A549 (cell line): ENCODE data around the gene RUSC1.

Source experiments
- HOXA7 ChIP-seq: fragments of 250-450 bp; sonication (Bioruptor Pico); IDR thresholded peaks from 2 replicates; pipeline ENCODE4 v1.5.0; 2020; ENCODE audit warnings: mild to moderate bottlenecking, moderate library complexity
- JUN ChIP-seq, 2 experiments: fragments of >200 bp; sonication (Bioruptor Twin); formaldehyde crosslinking; IDR thresholded peaks; 2 replicates in 1 of 2; 3 replicates in 1 of 2; pipeline ENCODE4 v1.6.1; 2016 to 2017
- KDM1A ChIP-seq: fragments of 200-600 bp; sonication (generic); IDR thresholded peaks from 2 replicates; pipeline ENCODE4 v1.6.1; 2016; ENCODE audit warnings: low read depth, mild to moderate bottlenecking
- KDM5A ChIP-seq: fragments of 200-600 bp; sonication (generic); IDR thresholded peaks from 2 replicates; pipeline ENCODE4 v1.6.1; 2016; ENCODE audit warnings: antibody characterized with exemption, mild to moderate bottlenecking
- MAFK ChIP-seq: fragments of 450-650 bp; IDR thresholded peaks from 2 replicates; pipeline ENCODE4 v1.6.1; 2014; ENCODE audit not compliant: partially characterized antibody
- NFE2L2 ChIP-seq: fragments of 150-350 bp; conservative IDR thresholded peaks from 2 replicates; pipeline ENCODE4 v1.6.1; 2014; ENCODE audit warnings: low read length
- PHF8 ChIP-seq: fragments of 200-600 bp; sonication (generic); IDR thresholded peaks from 2 replicates; pipeline ENCODE4 v1.6.1; 2016; ENCODE audit warnings: low read depth, mild to moderate bottlenecking, antibody characterized with exemption, moderate library complexity, borderline replicate concordance
- POLR2A ChIP-seq: IDR thresholded peaks from 2 replicates; pipeline ENCODE4 v1.6.1; 2012; ENCODE audit warnings: mild to moderate bottlenecking, low read length
- TF ChIP-seq, protein P1 (sequence below): fragments of >200 bp; sonication (Bioruptor Twin); formaldehyde crosslinking; IDR thresholded peaks from 3 replicates; pipeline ENCODE4 v1.5.1; 2016
- TF ChIP-seq, protein P2 (sequence below): fragments of 450-650 bp; IDR thresholded peaks from 2 replicates; pipeline ENCODE4 v1.6.1; 2014; ENCODE audit warnings: antibody characterized with exemption
- TF ChIP-seq, protein P3 (sequence below): fragments of 200-600 bp; sonication (generic); IDR thresholded peaks from 2 replicates; pipeline ENCODE4 v1.6.1; 2016; ENCODE audit warnings: antibody characterized with exemption, mild to moderate bottlenecking, moderate library complexity
- TF ChIP-seq, protein P4 (sequence below): fragments of 150-350 bp; IDR thresholded peaks from 2 replicates; pipeline ENCODE4 v1.6.1; 2014; ENCODE audit warnings: low read depth, mild to moderate bottlenecking, low read length

- TF ChIP-seq, protein P1, sequence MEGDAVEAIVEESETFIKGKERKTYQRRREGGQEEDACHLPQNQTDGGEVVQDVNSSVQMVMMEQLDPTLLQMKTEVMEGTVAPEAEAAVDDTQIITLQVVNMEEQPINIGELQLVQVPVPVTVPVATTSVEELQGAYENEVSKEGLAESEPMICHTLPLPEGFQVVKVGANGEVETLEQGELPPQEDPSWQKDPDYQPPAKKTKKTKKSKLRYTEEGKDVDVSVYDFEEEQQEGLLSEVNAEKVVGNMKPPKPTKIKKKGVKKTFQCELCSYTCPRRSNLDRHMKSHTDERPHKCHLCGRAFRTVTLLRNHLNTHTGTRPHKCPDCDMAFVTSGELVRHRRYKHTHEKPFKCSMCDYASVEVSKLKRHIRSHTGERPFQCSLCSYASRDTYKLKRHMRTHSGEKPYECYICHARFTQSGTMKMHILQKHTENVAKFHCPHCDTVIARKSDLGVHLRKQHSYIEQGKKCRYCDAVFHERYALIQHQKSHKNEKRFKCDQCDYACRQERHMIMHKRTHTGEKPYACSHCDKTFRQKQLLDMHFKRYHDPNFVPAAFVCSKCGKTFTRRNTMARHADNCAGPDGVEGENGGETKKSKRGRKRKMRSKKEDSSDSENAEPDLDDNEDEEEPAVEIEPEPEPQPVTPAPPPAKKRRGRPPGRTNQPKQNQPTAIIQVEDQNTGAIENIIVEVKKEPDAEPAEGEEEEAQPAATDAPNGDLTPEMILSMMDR, result no peak
- no peak for TF ChIP-seq KDM1A
- TF ChIP-seq HOXA7 (CRISPR knock-in tag), result no peak
- TF ChIP-seq JUN (IDR thresholded peaks at IDR 0.05), result no peak
- TF ChIP-seq, protein P2, sequence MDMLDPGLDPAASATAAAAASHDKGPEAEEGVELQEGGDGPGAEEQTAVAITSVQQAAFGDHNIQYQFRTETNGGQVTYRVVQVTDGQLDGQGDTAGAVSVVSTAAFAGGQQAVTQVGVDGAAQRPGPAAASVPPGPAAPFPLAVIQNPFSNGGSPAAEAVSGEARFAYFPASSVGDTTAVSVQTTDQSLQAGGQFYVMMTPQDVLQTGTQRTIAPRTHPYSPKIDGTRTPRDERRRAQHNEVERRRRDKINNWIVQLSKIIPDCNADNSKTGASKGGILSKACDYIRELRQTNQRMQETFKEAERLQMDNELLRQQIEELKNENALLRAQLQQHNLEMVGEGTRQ, result no peak
- TF ChIP-seq PHF8, result no peak
- TF ChIP-seq NFE2L2, result no peak
- no peak for TF ChIP-seq POLR2A
- TF ChIP-seq, protein P3, sequence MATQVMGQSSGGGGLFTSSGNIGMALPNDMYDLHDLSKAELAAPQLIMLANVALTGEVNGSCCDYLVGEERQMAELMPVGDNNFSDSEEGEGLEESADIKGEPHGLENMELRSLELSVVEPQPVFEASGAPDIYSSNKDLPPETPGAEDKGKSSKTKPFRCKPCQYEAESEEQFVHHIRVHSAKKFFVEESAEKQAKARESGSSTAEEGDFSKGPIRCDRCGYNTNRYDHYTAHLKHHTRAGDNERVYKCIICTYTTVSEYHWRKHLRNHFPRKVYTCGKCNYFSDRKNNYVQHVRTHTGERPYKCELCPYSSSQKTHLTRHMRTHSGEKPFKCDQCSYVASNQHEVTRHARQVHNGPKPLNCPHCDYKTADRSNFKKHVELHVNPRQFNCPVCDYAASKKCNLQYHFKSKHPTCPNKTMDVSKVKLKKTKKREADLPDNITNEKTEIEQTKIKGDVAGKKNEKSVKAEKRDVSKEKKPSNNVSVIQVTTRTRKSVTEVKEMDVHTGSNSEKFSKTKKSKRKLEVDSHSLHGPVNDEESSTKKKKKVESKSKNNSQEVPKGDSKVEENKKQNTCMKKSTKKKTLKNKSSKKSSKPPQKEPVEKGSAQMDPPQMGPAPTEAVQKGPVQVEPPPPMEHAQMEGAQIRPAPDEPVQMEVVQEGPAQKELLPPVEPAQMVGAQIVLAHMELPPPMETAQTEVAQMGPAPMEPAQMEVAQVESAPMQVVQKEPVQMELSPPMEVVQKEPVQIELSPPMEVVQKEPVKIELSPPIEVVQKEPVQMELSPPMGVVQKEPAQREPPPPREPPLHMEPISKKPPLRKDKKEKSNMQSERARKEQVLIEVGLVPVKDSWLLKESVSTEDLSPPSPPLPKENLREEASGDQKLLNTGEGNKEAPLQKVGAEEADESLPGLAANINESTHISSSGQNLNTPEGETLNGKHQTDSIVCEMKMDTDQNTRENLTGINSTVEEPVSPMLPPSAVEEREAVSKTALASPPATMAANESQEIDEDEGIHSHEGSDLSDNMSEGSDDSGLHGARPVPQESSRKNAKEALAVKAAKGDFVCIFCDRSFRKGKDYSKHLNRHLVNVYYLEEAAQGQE, result no peak
- TF ChIP-seq, protein P4, sequence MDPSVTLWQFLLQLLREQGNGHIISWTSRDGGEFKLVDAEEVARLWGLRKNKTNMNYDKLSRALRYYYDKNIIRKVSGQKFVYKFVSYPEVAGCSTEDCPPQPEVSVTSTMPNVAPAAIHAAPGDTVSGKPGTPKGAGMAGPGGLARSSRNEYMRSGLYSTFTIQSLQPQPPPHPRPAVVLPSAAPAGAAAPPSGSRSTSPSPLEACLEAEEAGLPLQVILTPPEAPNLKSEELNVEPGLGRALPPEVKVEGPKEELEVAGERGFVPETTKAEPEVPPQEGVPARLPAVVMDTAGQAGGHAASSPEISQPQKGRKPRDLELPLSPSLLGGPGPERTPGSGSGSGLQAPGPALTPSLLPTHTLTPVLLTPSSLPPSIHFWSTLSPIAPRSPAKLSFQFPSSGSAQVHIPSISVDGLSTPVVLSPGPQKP, result no peak
- no peak for TF ChIP-seq MAFK
- no peak for TF ChIP-seq KDM5A
Measured at GRCh38 chr1:155352631-155353030, 31.9 kb downstream of the RUSC1 start.
